A549 (cell line): ENCODE measurements around the gene SLC48A1. TPM values are rescaled to one million over a fixed set of nuclear protein-coding genes. Genes with fewer than 3 reads are reported as not detected.
A peak's percentile ranks its signal among the peaks of the same experiment; 100 is the strongest.

Experiments
- ATAC-seq, 2 experiments: fragments of 200-7000 bp in 1 of 2; fragments of >200 bp in 1 of 2; cut with Nextera tagmentation in 1 of 2; cut with Tn5 transposase in 1 of 2; 3 replicates each; pipeline versions ENCODE4 v1.8.0 to v1.9.1; 2018 to 2020; ENCODE audit warnings: mild to moderate bottlenecking in 1 of 2, moderate library complexity in 1 of 2
- CTCF ChIA-PET: fragments of 300-600 bp; sonication (Branson Sonifier 250); formaldehyde crosslinking; extraction: SDS; loops from one replicate; lab custom pipeline; 2021; ENCODE audit warnings: antibody characterized with exemption, inconsistent platforms; lab: Yijun Ruan, JAX
- POLR2A ChIA-PET: fragments of 350-600 bp; formaldehyde crosslinking; extraction: SDS; loops from one replicate; lab custom pipeline; 2021; ENCODE audit warnings: antibody characterized with exemption, inconsistent platforms; lab: Yijun Ruan, JAX
- DNase-seq, 2 experiments: peaks; one replicate each; pipeline versions ENCODE4 v3.0.0 to v3.0.0-alpha.2; 2011 to 2016; ENCODE audit warnings: low read depth in 1 of 2, low spot score in 1 of 2
- FAIRE-seq: peaks from 2 replicates; lab custom pipeline; 2011; peaks lifted over from hg19 to GRCh38; lab: Jason Lieb, UNC
- H3K27ac ChIP-seq, 2 experiments: fragments of >200 bp; sonication (Bioruptor Twin); formaldehyde crosslinking; 3 replicates each; pipeline ENCODE4 v1.5.1; 2016 to 2017
- H3K4me1 ChIP-seq: fragments of >200 bp; sonication (Bioruptor Twin); formaldehyde crosslinking; 3 replicates; pipeline ENCODE4 v1.6.1; 2016
- H3K4me2 ChIP-seq: fragments of >200 bp; sonication (Bioruptor Twin); formaldehyde crosslinking; 3 replicates; pipeline ENCODE4 v1.6.1; 2016
- H3K4me3 ChIP-seq: fragments of >200 bp; sonication (Bioruptor Twin); formaldehyde crosslinking; 3 replicates; pipeline ENCODE4 v1.5.1; 2016
- H3K9me3 ChIP-seq: fragments of >200 bp; sonication (Bioruptor Twin); formaldehyde crosslinking; 3 replicates; pipeline ENCODE4 v1.6.1; 2016
- BHLHE40 ChIP-seq: IDR thresholded peaks from 2 replicates; pipeline ENCODE4 v1.6.1; 2012; ENCODE audit warnings: low read depth, low read length, inconsistent platforms
- CEBPB ChIP-seq, 2 experiments: fragments of >200 bp in 1 of 2; sonication (Bioruptor Twin) in 1 of 2; formaldehyde crosslinking in 1 of 2; IDR thresholded peaks; 2 replicates each; pipeline ENCODE4 v1.6.1; 2012 to 2016
- CHD4 ChIP-seq: fragments of 200-600 bp; sonication (generic); IDR thresholded peaks from 2 replicates; pipeline ENCODE4 v1.6.1; 2016; ENCODE audit warnings: antibody characterized with exemption, mild to moderate bottlenecking, borderline replicate concordance
- EHF ChIP-seq: fragments of 250-450 bp; sonication (Bioruptor Pico); IDR thresholded peaks from 2 replicates; pipeline ENCODE4 v1.5.0; 2020; ENCODE audit warnings: mild to moderate bottlenecking
- EP300 ChIP-seq, 2 experiments: fragments of >200 bp; sonication (Bioruptor Twin); formaldehyde crosslinking; IDR thresholded peaks; 2 replicates in 1 of 2; 3 replicates in 1 of 2; pipeline ENCODE4 v1.6.1; 2016 to 2017
- FOSL2 ChIP-seq, 2 experiments: fragments of 450-650 bp in 1 of 2; fragments of >200 bp in 1 of 2; sonication (Bioruptor Twin) in 1 of 2; formaldehyde crosslinking; IDR thresholded peaks; 2 replicates each; pipeline versions ENCODE4 v1.5.0 to v1.6.1; 2016 to 2020; ENCODE audit warnings: mild to moderate bottlenecking in 1 of 2, moderate library complexity in 1 of 2
- FOXS1 ChIP-seq: fragments of 250-450 bp; sonication (Bioruptor Pico); IDR thresholded peaks from 2 replicates; pipeline ENCODE4 v1.5.0; 2020; ENCODE audit warnings: mild to moderate bottlenecking, moderate library complexity
- HEYL ChIP-seq: fragments of 250-450 bp; sonication (Bioruptor Pico); IDR thresholded peaks from 2 replicates; pipeline ENCODE4 v1.8.0; 2021; ENCODE audit warnings: mild to moderate bottlenecking, moderate library complexity
- HOXA7 ChIP-seq: fragments of 250-450 bp; sonication (Bioruptor Pico); IDR thresholded peaks from 2 replicates; pipeline ENCODE4 v1.5.0; 2020; ENCODE audit warnings: mild to moderate bottlenecking, moderate library complexity
- JUNB ChIP-seq: fragments of >200 bp; sonication (Bioruptor Twin); formaldehyde crosslinking; IDR thresholded peaks from 2 replicates; pipeline ENCODE4 v1.6.1; 2016
- MAZ ChIP-seq: fragments of 150-350 bp; IDR thresholded peaks from 2 replicates; pipeline ENCODE4 v1.6.1; 2014; ENCODE audit warnings: antibody characterized with exemption, low read depth, low read length, borderline replicate concordance
- MYC ChIP-seq: IDR thresholded peaks from 2 replicates; pipeline ENCODE4 v1.6.1; 2012; ENCODE audit warnings: mild to moderate bottlenecking, inconsistent platforms, low read length, improper control_type of control experiment, borderline replicate concordance
- NFE2L2 ChIP-seq: fragments of 150-350 bp; conservative IDR thresholded peaks from 2 replicates; pipeline ENCODE4 v1.6.1; 2014; ENCODE audit warnings: low read length
- PHF8 ChIP-seq: fragments of 200-600 bp; sonication (generic); IDR thresholded peaks from 2 replicates; pipeline ENCODE4 v1.6.1; 2016; ENCODE audit warnings: low read depth, mild to moderate bottlenecking, antibody characterized with exemption, moderate library complexity, borderline replicate concordance
- POLR2AphosphoS2 ChIP-seq: conservative IDR thresholded peaks from 2 replicates; pipeline ENCODE4 v1.6.1; 2012; ENCODE audit warnings: low read length, improper control_type of control experiment, inconsistent platforms
- RAD21 ChIP-seq, 2 experiments: fragments of >200 bp in 1 of 2; sonication (Bioruptor Twin) in 1 of 2; formaldehyde crosslinking in 1 of 2; IDR thresholded peaks in 1 of 2; conservative IDR thresholded peaks in 1 of 2; 2 replicates in 1 of 2; 3 replicates in 1 of 2; pipeline ENCODE4 v1.6.1; 2012 to 2018; ENCODE audit warnings: inconsistent platforms in 1 of 2
- RARB ChIP-seq: fragments of 250-450 bp; sonication (Bioruptor Pico); IDR thresholded peaks from 2 replicates; pipeline ENCODE4 v1.8.0; 2021; ENCODE audit warnings: mild to moderate bottlenecking, moderate library complexity
- RCOR1 ChIP-seq: fragments of 150-350 bp; IDR thresholded peaks from 2 replicates; pipeline ENCODE4 v1.6.1; 2014; ENCODE audit warnings: antibody characterized with exemption, low read length, low read depth
- RFX5 ChIP-seq: fragments of 450-650 bp; IDR thresholded peaks from 2 replicates; pipeline ENCODE4 v1.7.1; 2014; ENCODE audit warnings: antibody characterized with exemption, mild to moderate bottlenecking, moderate library complexity
- RNF2 ChIP-seq: fragments of 200-600 bp; sonication (generic); IDR thresholded peaks from 2 replicates; pipeline ENCODE4 v1.6.1; 2016; ENCODE audit warnings: low read depth, mild to moderate bottlenecking, antibody characterized with exemption, moderate library complexity, borderline replicate concordance
- SREBF2 ChIP-seq: fragments of 450-650 bp; IDR thresholded peaks from 2 replicates; pipeline ENCODE4 v1.6.1; 2014; ENCODE audit warnings: mild to moderate bottlenecking, moderate library complexity
- TFCP2L1 ChIP-seq: fragments of 250-450 bp; sonication (Bioruptor Pico); IDR thresholded peaks from 2 replicates; pipeline ENCODE4 v1.5.0; 2021; ENCODE audit warnings: mild to moderate bottlenecking
- TP53 ChIP-seq: fragments of 250-450 bp; sonication (Bioruptor Pico); IDR thresholded peaks from 2 replicates; pipeline ENCODE4 v1.5.0; 2021; ENCODE audit warnings: mild to moderate bottlenecking, moderate library complexity
- ZNF302 ChIP-seq: fragments of 250-450 bp; sonication (Bioruptor Pico); IDR thresholded peaks from 2 replicates; pipeline ENCODE4 v1.9.0; 2021; ENCODE audit warnings: inconsistent platforms, mild to moderate bottlenecking, moderate library complexity
- WGBS: methylation state at CpG from one replicate; pipeline ENCODE4 v1.1.6; 2017; ENCODE audit errors: missing lambda C conversion rate; 5-methylcytosine and 5-hydroxymethylcytosine counted together
- polyA plus RNA-seq, 4 experiments: library from polyadenylated mRNA; depleted of rRNA in 3 of 4; stranded (reverse); fragments of >200 nt; fragmentation: RNase III in 1 of 4; extraction: RNeasy Plus Mini Kit Qiagen cat#74134 plus additional on column Dnase treatment in 1 of 4; gene quantifications; 2 replicates in 3 of 4; 3 replicates in 1 of 4; pipeline ENCODE4 v1.2.3, GENCODE V29; 2011 to 2017
- TF ChIP-seq, protein P1 (sequence below): fragments of 250-450 bp; sonication (Bioruptor Pico); IDR thresholded peaks from 2 replicates; pipeline ENCODE4 v1.5.0; 2020; ENCODE audit warnings: low read depth, mild to moderate bottlenecking, moderate library complexity
- TF ChIP-seq, protein P2 (sequence below): fragments of >200 bp; sonication (Bioruptor Twin); formaldehyde crosslinking; IDR thresholded peaks from 3 replicates; pipeline ENCODE4 v1.5.1; 2016
- TF ChIP-seq, protein P3 (sequence below): fragments of >200 bp; sonication (Bioruptor Twin); formaldehyde crosslinking; IDR thresholded peaks from 2 replicates; pipeline ENCODE4 v1.6.1; 2016
- TF ChIP-seq, protein P4 (sequence below): IDR thresholded peaks from 2 replicates; pipeline ENCODE4 v1.6.1; 2012
- TF ChIP-seq, protein P5 (sequence below): fragments of 450-650 bp; IDR thresholded peaks from 2 replicates; pipeline ENCODE4 v1.6.1; 2014; ENCODE audit warnings: antibody characterized with exemption
- TF ChIP-seq, protein P6 (sequence below): IDR thresholded peaks from 2 replicates; pipeline ENCODE4 v1.6.1; 2012

The SLC48A1 gene
- polyA plus RNA-seq, 2 of the 4 experiments (the other 2 are of a cell fraction): 25.1 to 32.6 TPM

DNA sequence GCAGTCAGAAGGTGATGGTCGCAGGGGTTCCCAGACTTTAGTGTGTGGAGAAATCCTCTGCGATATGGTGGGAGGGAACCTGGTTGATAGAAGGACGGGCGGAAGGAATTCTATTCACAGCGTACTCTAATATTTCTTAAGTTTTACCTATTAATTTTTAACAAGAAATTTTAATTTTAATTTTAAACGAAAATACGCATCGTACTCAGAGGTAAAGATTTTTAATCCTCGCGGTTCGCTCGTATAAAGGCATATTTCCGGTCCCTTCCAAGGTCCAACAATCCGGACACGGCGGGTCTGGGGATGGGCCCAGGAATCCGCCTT is 338 bp upstream of the SLC48A1 start:
- peaks cover 71% of the 10 kb centered on the region for H3K4me1 ChIP-seq
- FAIRE-seq: no peak
- ChIA-PET CTCF (interaction anchor here (0.9 to 59.0 kb wide), 14 partner anchors 7 to 120 kb away, joined by 3 to 1532 read pairs (median 5); partner anchors contain the start of genes ENDOU, HDAC7, RAPGEF3 and RPAP3), POLR2A (interaction anchor here (1.8 kb wide), 1 partner anchor 10 kb away, joined by 9 read pairs; no protein-coding TSS in a partner anchor)
- no peaks in the 10 kb centered on the region for H3K9me3 ChIP-seq
- no peak for DNase-seq
- H3K27ac ChIP-seq: peak overlapping the region; percentile 84 to 96
- 8% methylated on average over 17 of the region's 17 CpGs for WGBS
- ATAC-seq: no peak
- H3K4me2 ChIP-seq: peak overlapping the region; percentile 74
- H3K4me3 ChIP-seq: peak overlapping the region; percentile 79
- TF ChIP-seq PHF8 (no peak), RAD21 (conservative IDR thresholded peaks at IDR 0.05 in 1 of 2, IDR thresholded peaks at IDR 0.05 in 1 of 2) (no peak), HEYL (CRISPR knock-in tag) (no peak), ZNF302 (CRISPR knock-in tag) (no peak), RARB (CRISPR knock-in tag) (no peak), EP300 (IDR thresholded peaks at IDR 0.05) (no peak), CEBPB (IDR thresholded peaks at IDR 0.05) (no peak), BHLHE40 (no peak), TP53 (CRISPR knock-in tag) (no peak), EHF (CRISPR knock-in tag) (no peak), MAZ (no peak), HOXA7 (CRISPR knock-in tag) (no peak), RFX5 (no peak), NFE2L2 (no peak)
- TF ChIP-seq, protein P1, sequence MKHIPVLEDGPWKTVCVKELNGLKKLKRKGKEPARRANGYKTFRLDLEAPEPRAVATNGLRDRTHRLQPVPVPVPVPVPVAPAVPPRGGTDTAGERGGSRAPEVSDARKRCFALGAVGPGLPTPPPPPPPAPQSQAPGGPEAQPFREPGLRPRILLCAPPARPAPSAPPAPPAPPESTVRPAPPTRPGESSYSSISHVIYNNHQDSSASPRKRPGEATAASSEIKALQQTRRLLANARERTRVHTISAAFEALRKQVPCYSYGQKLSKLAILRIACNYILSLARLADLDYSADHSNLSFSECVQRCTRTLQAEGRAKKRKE (CRISPR knock-in tag): no peak
- TF ChIP-seq, protein P2, sequence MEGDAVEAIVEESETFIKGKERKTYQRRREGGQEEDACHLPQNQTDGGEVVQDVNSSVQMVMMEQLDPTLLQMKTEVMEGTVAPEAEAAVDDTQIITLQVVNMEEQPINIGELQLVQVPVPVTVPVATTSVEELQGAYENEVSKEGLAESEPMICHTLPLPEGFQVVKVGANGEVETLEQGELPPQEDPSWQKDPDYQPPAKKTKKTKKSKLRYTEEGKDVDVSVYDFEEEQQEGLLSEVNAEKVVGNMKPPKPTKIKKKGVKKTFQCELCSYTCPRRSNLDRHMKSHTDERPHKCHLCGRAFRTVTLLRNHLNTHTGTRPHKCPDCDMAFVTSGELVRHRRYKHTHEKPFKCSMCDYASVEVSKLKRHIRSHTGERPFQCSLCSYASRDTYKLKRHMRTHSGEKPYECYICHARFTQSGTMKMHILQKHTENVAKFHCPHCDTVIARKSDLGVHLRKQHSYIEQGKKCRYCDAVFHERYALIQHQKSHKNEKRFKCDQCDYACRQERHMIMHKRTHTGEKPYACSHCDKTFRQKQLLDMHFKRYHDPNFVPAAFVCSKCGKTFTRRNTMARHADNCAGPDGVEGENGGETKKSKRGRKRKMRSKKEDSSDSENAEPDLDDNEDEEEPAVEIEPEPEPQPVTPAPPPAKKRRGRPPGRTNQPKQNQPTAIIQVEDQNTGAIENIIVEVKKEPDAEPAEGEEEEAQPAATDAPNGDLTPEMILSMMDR: no peak
- TF ChIP-seq, protein P3, sequence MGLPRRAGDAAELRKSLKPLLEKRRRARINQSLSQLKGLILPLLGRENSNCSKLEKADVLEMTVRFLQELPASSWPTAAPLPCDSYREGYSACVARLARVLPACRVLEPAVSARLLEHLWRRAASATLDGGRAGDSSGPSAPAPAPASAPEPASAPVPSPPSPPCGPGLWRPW: no peak
- TF ChIP-seq, protein P4, sequence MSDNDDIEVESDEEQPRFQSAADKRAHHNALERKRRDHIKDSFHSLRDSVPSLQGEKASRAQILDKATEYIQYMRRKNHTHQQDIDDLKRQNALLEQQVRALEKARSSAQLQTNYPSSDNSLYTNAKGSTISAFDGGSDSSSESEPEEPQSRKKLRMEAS: no peak

DNA sequence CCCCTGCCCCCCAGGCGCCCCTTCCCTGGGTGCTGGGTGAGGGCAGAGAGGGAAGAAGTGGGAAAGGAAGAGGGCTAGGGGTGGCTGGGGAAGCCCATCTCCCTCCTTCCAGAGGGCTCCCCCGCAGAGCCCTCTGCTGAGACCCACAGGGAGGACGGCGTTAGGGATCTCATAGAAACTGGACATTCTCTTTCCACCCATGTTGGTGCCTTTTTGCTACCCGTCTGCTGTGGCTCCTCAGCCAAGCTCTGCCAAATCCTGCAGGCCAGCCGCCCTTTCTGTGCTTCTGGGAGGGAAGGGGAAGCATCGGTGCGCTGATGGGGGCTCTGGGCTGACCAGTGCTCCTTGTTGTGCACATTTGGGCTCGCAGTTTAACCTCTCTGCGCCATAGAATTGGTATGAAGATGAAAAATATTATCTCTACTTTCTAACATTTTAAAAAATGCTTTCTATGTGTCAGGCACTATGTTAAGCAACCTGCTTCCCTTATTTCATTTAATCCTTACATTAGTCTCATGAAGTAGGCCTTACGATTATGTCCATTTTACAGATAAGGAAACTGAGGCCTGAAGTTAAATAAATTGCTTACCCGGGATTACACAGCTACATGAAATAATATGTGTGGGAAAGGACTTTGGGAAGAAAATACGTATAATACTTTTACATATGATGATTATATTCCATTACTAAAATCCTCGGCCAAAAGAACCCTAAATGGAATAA is 981 bp downstream of the SLC48A1 start:
- Histone ChIP-seq H3K27ac (peak overlapping the region; percentile 84 to 96), H3K4me1 (peaks cover 71% of the 10 kb centered on the region), H3K9me3 (no peaks in the 10 kb centered on the region), H3K4me2 (peak overlapping the region; percentile 74), H3K4me3 (peak overlapping the region; percentile 79)
- ChIA-PET POLR2A (no interaction called here), CTCF (interaction anchor here (1.0 to 59.0 kb wide), 6 partner anchors 11 to 65 kb away, joined by 3 to 1532 read pairs (median 175); partner anchors contain the start of genes ENDOU, RAPGEF3 and RPAP3)
- FAIRE-seq (no peak), ATAC-seq (peak in 1 of 2 experiments; percentile 46; a peak in 3 of 6 replicates), DNase-seq (peak in 1 of 2 experiments; percentile 51)
- 34% methylated on average over 14 of the region's 14 CpGs for WGBS
- TF ChIP-seq CHD4: no peak
- no peak for TF ChIP-seq MAZ
- TF ChIP-seq FOSL2 (IDR thresholded peaks at IDR 0.05): no peak
- TF ChIP-seq FOSL2 (CRISPR knock-in tag; IDR thresholded peaks at IDR 0.05): no peak; the same call in 1 of the 2 replicates
- no peak for TF ChIP-seq ZNF302 (CRISPR knock-in tag)
- TF ChIP-seq RNF2: no peak
- TF ChIP-seq, protein P1 (CRISPR knock-in tag): no peak
- no peak for TF ChIP-seq JUNB
- TF ChIP-seq RARB (CRISPR knock-in tag): no peak
- no peak for TF ChIP-seq TFCP2L1
- TF ChIP-seq MYC: no peak
- no peak for TF ChIP-seq FOXS1
- TF ChIP-seq, protein P5, sequence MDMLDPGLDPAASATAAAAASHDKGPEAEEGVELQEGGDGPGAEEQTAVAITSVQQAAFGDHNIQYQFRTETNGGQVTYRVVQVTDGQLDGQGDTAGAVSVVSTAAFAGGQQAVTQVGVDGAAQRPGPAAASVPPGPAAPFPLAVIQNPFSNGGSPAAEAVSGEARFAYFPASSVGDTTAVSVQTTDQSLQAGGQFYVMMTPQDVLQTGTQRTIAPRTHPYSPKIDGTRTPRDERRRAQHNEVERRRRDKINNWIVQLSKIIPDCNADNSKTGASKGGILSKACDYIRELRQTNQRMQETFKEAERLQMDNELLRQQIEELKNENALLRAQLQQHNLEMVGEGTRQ: no peak
- no peak for TF ChIP-seq HOXA7 (CRISPR knock-in tag)
- TF ChIP-seq, protein P3: no peak
- TF ChIP-seq RCOR1: peak; percentile 37; the same call in 1 of the 2 replicates
- TF ChIP-seq POLR2AphosphoS2: no peak
- TF ChIP-seq, protein P6, sequence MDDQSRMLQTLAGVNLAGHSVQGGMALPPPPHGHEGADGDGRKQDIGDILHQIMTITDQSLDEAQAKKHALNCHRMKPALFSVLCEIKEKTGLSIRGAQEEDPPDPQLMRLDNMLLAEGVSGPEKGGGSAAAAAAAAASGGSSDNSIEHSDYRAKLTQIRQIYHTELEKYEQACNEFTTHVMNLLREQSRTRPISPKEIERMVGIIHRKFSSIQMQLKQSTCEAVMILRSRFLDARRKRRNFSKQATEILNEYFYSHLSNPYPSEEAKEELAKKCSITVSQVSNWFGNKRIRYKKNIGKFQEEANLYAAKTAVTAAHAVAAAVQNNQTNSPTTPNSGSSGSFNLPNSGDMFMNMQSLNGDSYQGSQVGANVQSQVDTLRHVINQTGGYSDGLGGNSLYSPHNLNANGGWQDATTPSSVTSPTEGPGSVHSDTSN: no peak
- no peak for TF ChIP-seq SREBF2
